ENCODE data around the gene FAM114A1.

Gene FAM114A1

DNA sequence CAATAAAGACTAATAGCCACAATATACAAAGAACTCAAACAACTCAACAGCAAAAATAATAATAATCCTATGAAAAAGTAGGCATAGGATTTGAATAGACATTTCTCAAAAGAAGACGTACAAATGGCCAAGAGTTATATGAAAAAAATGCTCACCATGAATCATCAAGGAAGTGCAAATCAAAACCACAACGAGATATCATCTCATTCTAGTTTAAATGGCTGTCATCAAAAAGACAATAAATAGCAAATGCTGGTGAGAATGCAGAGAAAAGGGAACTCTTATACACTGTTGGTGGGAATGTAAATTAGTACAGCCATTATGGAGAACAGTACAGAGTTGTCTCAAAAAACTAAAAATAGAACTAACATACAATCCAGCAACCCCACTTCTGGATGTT lies 29.8 kb upstream of the FAM114A1 start:
- H3K4me3 ChIP-seq (ENCODE audit: low read length), result no peak overlapping the region
- DNase-seq (ENCODE audit: low read depth), result no peak
- no peak for TF ChIP-seq CTCF (conservative IDR thresholded peaks at IDR 0.05; ENCODE audit: low read depth, low read length)

DNA sequence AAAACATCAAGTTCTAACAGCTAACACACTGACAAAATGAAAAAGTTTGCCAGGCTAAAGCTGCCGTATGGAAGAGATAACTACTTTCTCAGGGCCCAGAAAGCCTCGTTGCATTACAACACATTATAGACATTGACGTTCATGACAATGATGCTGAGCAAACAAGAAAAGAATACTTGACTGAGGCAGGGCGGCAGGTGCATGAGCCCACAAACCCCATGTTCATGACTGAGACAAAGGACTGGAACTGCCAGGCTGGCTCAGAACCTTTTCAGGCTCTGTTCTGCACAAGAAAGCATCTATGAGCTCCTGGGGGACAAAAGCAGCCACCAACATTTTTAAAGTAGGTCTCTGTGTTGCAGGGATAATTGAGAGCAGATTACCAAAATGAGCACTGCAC lies 24.6 kb upstream of the FAM114A1 start:
- H3K4me3 ChIP-seq (ENCODE audit: low read length), result no peak overlapping the region
- no peak for TF ChIP-seq CTCF (conservative IDR thresholded peaks at IDR 0.05; ENCODE audit: low read depth, low read length)

DNA sequence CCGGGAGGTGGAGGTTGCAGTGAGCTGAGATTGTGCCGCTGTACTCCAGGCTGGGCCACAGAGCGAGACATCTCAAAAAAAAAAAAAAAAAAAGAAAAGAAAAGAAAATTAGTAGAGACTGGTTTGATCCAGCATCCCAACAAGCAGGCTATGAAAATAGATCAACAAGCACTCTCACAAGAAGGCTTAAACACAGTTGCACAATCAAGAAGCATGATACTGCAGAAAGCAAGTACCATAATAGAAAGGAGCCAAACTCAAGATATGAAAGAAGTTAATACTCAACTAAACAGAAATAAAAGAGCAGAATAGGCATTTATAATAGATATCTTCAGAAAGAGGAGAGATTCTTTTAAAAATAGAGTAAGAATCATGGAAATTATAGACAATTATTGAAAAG lies 21.6 kb upstream of the FAM114A1 start:
- H3K4me3 ChIP-seq (ENCODE audit: low read length), result no peak overlapping the region
- no peak for TF ChIP-seq CTCF (conservative IDR thresholded peaks at IDR 0.05; ENCODE audit: low read depth, low read length)
- no peak for DNase-seq (ENCODE audit: low read depth)

More for the DNA sequence above, 24.6 kb upstream of the FAM114A1 start:
- no peak for DNase-seq (ENCODE audit: low read depth)

- no peak for TF ChIP-seq CTCF (conservative IDR thresholded peaks at IDR 0.05; ENCODE audit: low read depth, low read length)
- DNase-seq (ENCODE audit: low read depth), result no peak
- H3K4me3 ChIP-seq (ENCODE audit: low read length), result no peak overlapping the region
Measured at GRCh38 chr4:38855466-38855865, 12.1 kb upstream of the FAM114A1 start.

GRCh38 chr4:38856046-38856445 lies 11.6 kb upstream of the FAM114A1 start:
- TF ChIP-seq CTCF (conservative IDR thresholded peaks at IDR 0.05; ENCODE audit: low read depth, low read length), result no peak
- H3K4me3 ChIP-seq (ENCODE audit: low read length), result no peak overlapping the region
- no peak for DNase-seq (ENCODE audit: low read depth)

DNA sequence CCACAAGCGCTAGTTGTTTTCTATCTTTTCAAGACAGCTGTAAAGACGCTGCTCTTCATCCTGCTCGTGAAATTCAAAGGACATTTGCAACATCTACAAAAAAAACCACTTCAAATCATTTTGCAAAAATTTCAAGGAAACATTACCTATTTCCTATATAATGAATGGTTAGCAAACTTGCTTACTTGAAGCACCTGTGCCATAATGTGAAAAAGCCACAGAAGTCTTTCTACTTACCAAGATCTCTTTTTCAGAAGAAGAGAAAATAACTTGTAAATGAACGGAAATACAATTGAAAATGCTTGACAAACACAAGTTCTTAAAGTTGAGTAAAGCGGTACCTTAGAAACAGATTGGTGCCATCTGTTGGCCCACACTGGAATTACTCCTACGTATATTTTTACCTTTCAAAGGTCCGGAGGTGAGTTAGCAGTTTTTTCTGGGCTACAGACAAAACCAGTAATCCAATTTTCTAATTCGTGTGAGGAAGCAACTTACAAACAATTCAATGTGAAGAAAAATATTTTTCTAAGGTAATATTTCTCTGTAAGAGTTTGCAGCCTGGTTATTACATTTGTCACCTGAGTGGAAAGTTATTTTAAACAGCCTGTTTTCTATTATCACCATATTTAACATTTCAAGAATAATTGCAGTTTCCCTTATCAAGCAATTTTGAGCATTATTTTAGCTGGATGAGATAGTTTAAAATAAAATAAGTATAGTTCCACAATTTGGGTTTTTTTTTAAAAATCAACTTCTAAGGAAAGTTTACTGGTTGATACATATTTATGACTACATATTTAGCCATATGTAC lies 10.9 kb upstream of the FAM114A1 start, which contains the start of gene TLR6:
TLR6 (minus strand) TSS at position 294 of the 814 bp plus-strand sequence. CDS start 27,344 bp downstream, outside the sequence.
- DNase-seq (ENCODE audit: low read depth), result no peak
- no peak within 1 kb of the TSS for H3K4me3 ChIP-seq (ENCODE audit: low read length)
- TF ChIP-seq CTCF (conservative IDR thresholded peaks at IDR 0.05; ENCODE audit: low read depth, low read length), result peak; percentile 72
